Memory B cell (primary cell): Measurements from ENCODE around the gene ANO2.
"Not testable (repeated sequence)": the region's sequence is repeated elsewhere in the genome, so short reads cannot be mapped to it uniquely, and the experiment has no call there.

ENCODE experiments used
- ATAC-seq: fragments of 150-1000 bp; cut with Tn5 transposase; 2 replicates; pipeline ENCODE4 v1.10.0; 2021; ENCODE audit warnings: low read depth, mild to moderate bottlenecking, moderate library complexity
- DNase-seq, 2 donors: peaks; one replicate each; pipeline ENCODE4 v3.0.0; 2022; ENCODE audit warnings: low spot score in 2 of 2
- H3K27ac Mint-ChIP-seq: one replicate; pipeline ENCODE4 v1.8.0; 2022; ENCODE audit warnings: mild to moderate bottlenecking, moderate library complexity, mixed read lengths
- H3K27me3 Mint-ChIP-seq: one replicate; pipeline ENCODE4 v1.8.0; 2022; ENCODE audit warnings: mixed read lengths
- H3K36me3 Mint-ChIP-seq: one replicate; pipeline ENCODE4 v1.8.0; 2022; ENCODE audit warnings: mild to moderate bottlenecking, mixed read lengths
- H3K4me1 Mint-ChIP-seq: one replicate; pipeline ENCODE4 v1.8.0; 2022; ENCODE audit warnings: mixed read lengths
- H3K4me3 Mint-ChIP-seq: one replicate; pipeline ENCODE4 v1.8.0; 2022; ENCODE audit warnings: mild to moderate bottlenecking, moderate library complexity, mixed read lengths
- H3K9me3 Mint-ChIP-seq: one replicate; pipeline ENCODE4 v1.8.0; 2022; ENCODE audit warnings: mixed read lengths

Gene ANO2

DNA sequence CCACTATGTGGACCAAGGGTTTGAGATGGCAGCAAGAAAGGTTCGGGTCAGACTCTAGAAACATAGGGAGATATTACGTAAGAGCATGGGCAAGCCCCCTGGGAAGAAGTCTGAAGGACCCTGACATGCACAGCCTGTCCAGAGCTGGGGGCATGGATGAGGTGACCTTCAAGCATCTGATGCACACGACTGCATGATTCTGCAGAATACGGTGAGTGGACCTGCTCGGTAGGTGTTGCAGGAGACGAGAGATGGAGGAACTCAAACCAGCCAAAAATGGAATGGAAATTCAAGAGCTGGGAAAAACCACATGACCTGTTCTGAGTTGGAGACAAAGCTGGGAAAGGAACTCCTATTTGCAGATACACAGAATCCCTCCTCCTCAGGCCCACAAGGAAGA lies 43.6 kb downstream of the ANO2 start:
- Mint-ChIP-seq H3K36me3 (no peaks in the 10 kb centered on the region), H3K4me1 (no peaks in the 10 kb centered on the region), H3K4me3 (no peak overlapping the region), H3K9me3 (peaks cover 3% of the 10 kb centered on the region), H3K27me3 (peaks cover 7% of the 10 kb centered on the region), H3K27ac (no peak overlapping the region)
- ATAC-seq = no peak
- no peak for DNase-seq

DNA sequence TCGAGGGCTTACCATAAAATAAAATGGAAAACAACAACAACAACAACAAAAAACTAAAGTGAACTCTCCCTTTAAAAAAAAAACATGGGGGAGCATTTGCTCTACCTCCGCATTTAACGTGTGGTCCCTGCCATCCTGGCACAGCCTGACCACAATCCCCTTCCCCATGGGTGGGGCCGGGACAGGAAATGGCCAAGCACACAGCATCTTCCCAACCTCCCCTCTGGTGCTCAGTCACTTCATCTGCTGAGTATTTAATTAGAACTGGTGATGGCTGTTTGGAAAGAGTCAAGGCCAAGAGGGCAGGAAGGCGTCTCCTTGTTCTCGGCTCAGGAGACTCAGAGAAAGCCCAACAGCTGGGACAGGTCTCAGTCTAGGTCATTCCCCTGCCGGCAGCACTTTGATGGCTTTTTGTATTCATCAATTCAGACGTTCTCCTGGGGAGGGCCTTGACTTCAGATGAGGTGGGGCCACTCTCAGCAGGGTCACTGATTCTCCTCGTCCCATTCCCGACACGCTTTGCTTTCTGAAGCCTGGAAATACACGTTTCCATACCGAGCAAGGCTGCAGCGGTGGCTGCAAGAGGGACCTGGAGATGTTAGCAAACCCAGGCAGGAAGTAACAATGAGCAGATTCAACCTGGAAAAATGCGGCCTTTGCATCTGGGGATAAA lies 44.4 kb downstream of the ANO2 start:
- no peak overlapping the region for H3K27ac Mint-ChIP-seq
- DNase-seq = no peak
- no peak for ATAC-seq
- no peaks in the 10 kb centered on the region for H3K4me1 Mint-ChIP-seq
- H3K9me3 Mint-ChIP-seq = peaks cover 3% of the 10 kb centered on the region
- no peak overlapping the region for H3K4me3 Mint-ChIP-seq
- H3K27me3 Mint-ChIP-seq = peaks cover 7% of the 10 kb centered on the region
- no peaks in the 10 kb centered on the region for H3K36me3 Mint-ChIP-seq

DNA sequence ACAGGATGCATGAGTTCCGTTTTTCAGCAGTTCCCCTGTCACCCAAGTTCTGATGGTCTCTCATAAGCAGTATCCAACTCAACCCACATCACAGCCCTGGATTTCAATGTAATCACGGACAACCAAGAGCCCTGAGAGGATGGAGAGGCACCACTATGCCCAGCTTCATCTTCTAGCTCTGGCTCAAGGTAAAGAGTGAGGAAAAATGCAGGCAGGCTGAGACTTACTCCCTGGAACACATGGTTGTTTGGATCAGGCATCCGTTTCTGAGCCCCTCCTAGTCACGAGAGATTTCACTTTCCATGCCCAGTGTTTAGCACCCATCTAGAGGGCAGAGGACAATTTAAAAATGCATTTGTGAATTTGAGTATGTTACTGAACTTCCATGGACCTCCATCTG lies 45.0 kb downstream of the ANO2 start:
- ATAC-seq = no peak
- no peaks in the 10 kb centered on the region for H3K36me3 Mint-ChIP-seq
- peaks cover 10% of the 10 kb centered on the region for H3K27me3 Mint-ChIP-seq

DNA sequence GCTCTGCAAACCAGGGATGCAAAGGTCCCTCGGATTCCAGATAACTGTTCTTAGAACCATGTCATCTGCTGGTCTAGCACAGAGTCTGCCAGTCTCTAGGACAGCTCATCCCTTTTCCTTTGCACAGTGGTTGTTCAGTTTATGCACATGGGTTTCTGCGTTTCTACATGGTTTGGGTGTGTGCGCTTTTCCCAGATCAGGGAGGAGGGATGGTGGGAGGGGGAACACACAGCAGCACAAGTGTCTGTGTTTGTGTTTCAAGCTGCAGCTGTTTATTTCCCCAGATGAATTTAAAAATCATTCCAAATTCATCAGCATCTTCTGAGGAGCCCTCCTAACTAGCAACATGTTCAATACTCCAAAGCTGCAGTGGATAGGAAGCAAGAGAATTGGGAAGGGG lies 45.4 kb downstream of the ANO2 start:
- Mint-ChIP-seq H3K27me3 (peaks cover 10% of the 10 kb centered on the region), H3K27ac (no peak overlapping the region), H3K4me3 (no peak overlapping the region), H3K9me3 (peaks cover 3% of the 10 kb centered on the region), H3K4me1 (no peaks in the 10 kb centered on the region), H3K36me3 (no peaks in the 10 kb centered on the region)
- no peak for DNase-seq
- ATAC-seq = no peak

More for the DNA sequence above, 45.0 kb downstream of the ANO2 start:
- Mint-ChIP-seq H3K27ac (no peak overlapping the region), H3K4me1 (no peaks in the 10 kb centered on the region), H3K9me3 (peaks cover 3% of the 10 kb centered on the region), H3K4me3 (no peak overlapping the region)
- no peak for DNase-seq

DNA sequence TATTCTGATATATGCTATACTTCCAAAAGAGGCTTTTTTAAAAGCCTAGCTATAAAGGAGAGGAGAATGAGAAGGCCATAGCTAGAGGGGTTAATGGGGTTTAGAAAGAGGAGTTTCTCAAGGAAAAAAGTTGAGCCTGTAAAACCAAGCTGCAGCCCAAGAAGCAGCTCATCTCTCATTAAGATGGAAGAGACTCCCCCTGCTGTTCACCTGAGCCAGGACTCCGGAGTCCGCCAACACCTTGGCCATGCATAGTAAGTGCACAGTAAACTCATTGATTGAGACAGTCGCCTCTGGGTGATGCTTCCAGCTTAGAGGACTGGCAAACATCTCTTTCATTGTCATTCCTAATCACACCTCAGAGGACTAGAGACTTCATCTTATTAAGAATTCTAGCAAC lies 46.2 kb downstream of the ANO2 start:
- Mint-ChIP-seq H3K9me3 (peaks cover 3% of the 10 kb centered on the region), H3K4me3 (no peak overlapping the region), H3K27me3 (peaks cover 8% of the 10 kb centered on the region), H3K36me3 (no peaks in the 10 kb centered on the region), H3K27ac (no peak overlapping the region), H3K4me1 (no peaks in the 10 kb centered on the region)
- ATAC-seq (no peak), DNase-seq (no peak)

DNA sequence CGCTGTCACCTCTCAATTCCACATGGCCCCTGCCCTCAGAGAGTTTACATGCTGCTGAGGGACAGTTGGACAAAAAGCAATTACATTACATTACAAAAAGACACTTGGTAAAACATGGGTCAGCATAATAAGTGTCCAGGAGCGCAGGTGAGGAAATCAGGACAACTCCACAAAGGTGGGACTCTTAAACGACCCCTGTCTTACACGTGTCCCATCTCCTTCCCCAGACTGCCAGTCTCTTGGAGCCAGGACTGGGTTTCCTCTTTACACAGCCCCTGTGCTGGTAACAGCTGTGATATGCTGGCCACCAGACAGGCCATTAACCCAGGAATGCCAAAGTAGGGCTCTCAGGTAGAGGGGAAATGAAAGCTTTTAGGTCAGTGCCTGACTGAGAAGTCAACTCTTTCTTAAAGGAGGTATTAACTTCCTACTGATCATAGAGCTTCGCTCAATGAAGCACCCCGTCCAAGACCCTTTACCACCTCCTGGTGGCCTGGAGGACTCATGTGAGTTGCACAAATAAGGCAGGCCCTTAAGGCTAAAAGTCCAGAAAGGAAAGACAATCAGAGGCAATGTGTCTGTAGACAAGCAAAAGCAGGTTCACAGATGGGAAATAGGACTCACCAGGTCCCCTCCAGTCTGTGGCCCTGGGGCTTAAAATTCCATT lies 55.5 kb downstream of the ANO2 start:
- Mint-ChIP-seq H3K27ac (no peak overlapping the region), H3K4me3 (no peak overlapping the region), H3K9me3 (peaks cover 6% of the 10 kb centered on the region), H3K36me3 (no peaks in the 10 kb centered on the region), H3K4me1 (peaks cover 6% of the 10 kb centered on the region), H3K27me3 (peaks cover 10% of the 10 kb centered on the region)
- no peak for DNase-seq
- ATAC-seq = no peak

DNA sequence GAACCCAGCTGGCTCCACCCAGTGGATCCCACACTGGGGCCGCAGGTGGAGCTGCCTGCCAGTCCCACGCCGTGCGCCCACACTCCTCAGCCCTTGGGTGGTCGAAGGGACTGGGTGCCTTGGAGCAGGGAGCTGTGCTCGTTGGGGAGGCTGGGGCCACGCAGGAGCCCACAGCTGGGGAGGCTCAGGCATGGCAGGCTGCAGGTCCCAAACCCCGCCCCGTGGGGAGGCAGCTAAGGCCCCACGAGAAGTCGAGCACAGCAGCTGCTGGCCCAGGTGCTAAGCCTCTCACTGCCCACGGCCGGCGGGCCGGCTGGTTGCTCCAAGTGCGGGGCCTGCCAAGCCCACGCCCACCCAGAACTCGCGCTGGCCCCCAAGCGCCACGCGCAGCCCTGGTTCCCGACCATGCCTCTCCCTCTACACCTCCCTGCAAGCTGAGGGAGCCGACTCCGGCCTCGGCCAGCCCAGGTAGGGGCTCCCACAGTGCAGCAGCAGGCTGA lies 56.2 kb downstream of the ANO2 start:
- ATAC-seq (no peak), DNase-seq (no peak)
- Mint-ChIP-seq H3K27ac (no peak overlapping the region), H3K36me3 (no peaks in the 10 kb centered on the region), H3K4me1 (peaks cover 6% of the 10 kb centered on the region), H3K9me3 (peaks cover 6% of the 10 kb centered on the region), H3K27me3 (peaks cover 10% of the 10 kb centered on the region), H3K4me3 (no peak overlapping the region)

DNA sequence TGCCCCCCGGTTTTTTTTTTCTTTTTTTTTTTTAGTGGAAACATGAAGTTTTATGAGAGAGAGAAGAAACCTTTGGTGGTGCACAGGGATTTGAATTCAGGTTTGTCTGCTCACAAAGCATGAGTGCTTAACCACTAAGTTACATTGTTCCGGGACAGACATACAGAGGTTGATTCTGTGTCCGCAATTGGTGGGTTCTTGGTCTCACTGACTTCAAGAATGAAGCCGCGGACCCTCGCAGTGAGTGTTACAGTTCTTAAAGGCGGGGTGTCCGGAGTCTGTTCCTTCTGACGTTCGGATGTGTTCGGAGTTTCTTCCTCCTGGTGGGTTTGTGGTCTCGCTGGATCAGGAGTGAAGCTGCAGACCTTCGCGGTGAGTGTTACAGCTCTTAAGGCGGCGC lies 57.2 kb downstream of the ANO2 start:
- not testable (repeated sequence) for H3K36me3 Mint-ChIP-seq, ATAC-seq, H3K9me3 Mint-ChIP-seq, H3K27ac Mint-ChIP-seq, DNase-seq, H3K4me1 Mint-ChIP-seq
- peaks cover 14% of the 10 kb centered on the region for H3K27me3 Mint-ChIP-seq
- peak overlapping the region; percentile 5 for H3K4me3 Mint-ChIP-seq

DNA sequence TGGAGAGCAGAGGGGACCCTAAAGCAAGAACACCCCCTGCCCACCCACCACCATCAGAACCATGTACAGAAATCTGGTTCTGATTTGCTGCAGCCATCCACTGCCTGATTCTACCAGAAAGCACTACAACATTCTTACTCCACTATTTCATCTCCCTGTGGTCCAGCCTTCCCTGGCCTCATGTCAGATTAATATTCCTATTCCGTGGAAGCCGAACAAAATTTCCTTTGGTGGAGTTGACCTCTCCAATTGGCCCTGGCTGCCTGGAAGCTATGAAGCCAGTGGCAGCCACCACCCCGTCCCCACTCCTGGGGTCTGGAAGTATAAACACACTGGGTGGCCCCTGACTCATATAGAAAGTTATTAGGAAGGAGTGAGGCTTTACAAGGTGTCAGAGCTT lies 60.2 kb downstream of the ANO2 start:
- Mint-ChIP-seq H3K4me1 (peaks cover 6% of the 10 kb centered on the region), H3K27ac (no peak overlapping the region), H3K27me3 (peaks cover 16% of the 10 kb centered on the region), H3K36me3 (no peaks in the 10 kb centered on the region), H3K9me3 (peaks cover 1% of the 10 kb centered on the region), H3K4me3 (no peak overlapping the region)
- DNase-seq (no peak), ATAC-seq (no peak)

DNA sequence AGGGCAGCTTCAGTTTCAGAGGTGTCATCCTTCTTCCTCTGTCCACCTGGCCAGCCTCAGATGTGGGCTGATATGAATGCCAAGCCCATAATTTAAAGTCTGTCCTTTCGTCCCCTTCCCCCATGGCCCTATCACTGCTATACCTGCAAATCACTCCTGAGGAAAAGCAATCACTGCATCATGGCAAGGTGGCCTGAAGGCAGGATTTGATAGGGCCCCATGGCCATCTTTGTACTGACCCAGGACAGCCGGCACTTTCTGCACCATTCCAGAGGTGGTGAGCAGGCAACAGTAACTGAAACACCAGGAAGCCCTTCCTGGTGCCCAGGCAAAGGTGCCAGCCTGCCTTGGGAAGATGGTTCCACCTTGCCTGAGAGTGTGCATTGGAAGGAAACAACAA lies 60.8 kb downstream of the ANO2 start:
- no peak for ATAC-seq
- no peak overlapping the region for H3K27ac Mint-ChIP-seq
- H3K4me1 Mint-ChIP-seq = peaks cover 6% of the 10 kb centered on the region
- no peak for DNase-seq
- H3K9me3 Mint-ChIP-seq = peaks cover 1% of the 10 kb centered on the region
- no peak overlapping the region for H3K4me3 Mint-ChIP-seq
- H3K36me3 Mint-ChIP-seq = no peaks in the 10 kb centered on the region
- peaks cover 16% of the 10 kb centered on the region for H3K27me3 Mint-ChIP-seq

DNA sequence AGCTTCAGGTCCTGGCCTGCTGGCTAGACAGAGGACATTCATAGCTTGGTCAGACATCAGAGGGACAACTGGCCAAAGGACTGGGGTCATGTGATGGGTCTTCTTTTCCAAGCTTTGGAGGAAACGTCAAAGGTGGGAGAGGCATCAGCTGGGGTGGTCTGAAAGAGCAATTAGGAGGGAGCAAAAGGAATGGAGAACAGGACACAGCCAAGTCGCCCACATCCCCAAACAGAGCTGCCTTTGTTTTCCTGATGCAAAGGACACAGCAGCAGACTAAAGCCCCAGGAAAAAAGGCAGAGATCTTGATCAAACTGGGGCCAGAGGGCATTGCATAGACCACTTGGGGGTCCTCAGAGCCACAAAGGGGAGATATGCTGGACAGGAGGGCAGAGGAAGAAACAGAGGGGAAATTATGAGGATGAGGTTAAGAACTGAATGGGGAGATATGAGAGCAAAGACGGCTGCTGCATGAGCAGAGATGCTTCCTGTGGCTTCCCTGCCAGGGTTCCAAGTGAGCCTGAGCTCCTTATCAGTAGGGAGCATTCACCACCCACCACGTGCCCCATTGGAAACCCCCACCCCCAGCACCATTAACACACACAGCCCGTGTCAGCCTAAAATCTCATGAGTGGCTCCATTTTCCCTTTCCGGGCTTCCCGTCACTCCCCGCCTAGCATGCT lies 62.4 kb downstream of the ANO2 start:
- Mint-ChIP-seq H3K9me3 (peaks cover 1% of the 10 kb centered on the region), H3K36me3 (no peaks in the 10 kb centered on the region), H3K4me3 (no peak overlapping the region), H3K4me1 (peaks cover 2% of the 10 kb centered on the region), H3K27ac (no peak overlapping the region), H3K27me3 (peaks cover 16% of the 10 kb centered on the region)
- ATAC-seq (no peak), DNase-seq (no peak)

DNA sequence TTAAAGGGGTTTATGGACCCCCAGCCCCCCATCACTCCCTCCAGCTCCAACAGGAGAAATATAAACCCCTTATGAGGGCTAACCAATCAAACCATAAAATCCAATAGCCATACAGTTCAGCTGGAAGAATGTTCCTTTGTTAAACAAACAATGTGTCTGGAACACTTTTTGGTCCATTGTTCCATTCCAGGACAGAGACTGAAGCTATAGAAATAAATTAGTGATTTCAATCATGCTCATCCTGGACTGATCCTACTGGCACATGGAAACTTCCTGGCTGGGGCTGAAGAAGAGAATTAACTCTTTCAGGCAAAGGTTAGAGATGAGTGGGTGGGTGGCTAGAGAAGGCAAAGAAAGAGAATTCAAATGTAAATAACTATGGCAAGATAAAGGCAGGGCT lies 63.4 kb downstream of the ANO2 start:
- H3K27ac Mint-ChIP-seq = no peak overlapping the region
- peaks cover under 1% of the 10 kb centered on the region for H3K4me1 Mint-ChIP-seq
- H3K27me3 Mint-ChIP-seq = peaks cover 16% of the 10 kb centered on the region
- no peak overlapping the region for H3K4me3 Mint-ChIP-seq
- no peak for DNase-seq
- H3K36me3 Mint-ChIP-seq = no peaks in the 10 kb centered on the region
- no peak for ATAC-seq
- no peaks in the 10 kb centered on the region for H3K9me3 Mint-ChIP-seq

DNA sequence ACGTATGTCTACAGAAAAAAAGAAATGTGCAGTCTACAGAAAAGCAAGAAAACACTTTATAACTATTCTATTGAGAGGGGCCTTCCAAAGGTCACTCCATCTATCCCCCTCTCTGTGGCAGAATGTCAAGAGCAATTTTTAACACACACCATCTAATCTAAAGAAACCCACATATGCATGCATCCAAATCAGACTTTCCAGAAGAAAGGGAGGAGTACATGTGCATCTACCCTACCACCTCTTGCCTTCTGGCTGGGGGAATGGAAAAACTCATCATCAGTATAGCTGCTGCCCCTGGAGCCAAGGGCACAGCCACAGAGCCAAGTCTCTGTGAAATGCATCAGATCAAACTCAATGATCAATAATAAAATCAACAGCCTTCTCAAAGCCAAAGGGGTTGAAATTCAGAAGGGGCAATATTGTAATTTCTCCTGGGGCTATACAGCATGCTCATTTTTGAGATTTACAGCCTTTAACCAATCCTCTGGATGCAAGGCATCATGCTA lies 63.9 kb downstream of the ANO2 start:
- Mint-ChIP-seq H3K27me3 (peaks cover 14% of the 10 kb centered on the region), H3K4me3 (no peak overlapping the region)

DNA sequence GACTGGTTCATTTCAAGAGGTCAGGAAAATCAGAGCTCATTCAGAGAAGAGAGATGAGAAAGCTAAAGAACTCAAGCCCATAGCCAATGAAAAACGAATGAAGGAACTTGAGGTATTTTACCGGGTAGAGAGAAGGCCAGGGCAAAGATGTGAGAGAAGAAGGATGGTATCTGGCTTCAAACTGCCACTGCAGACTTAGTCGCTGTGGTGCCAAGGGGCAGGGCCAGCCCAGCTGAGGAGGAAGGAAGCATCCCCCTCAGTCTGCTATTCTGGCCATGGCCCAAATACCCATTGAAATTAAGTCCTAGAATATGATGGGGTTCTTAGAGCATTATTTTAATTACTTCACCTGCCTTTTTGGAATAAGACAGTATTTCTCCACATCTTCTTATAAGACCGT lies 69.2 kb downstream of the ANO2 start:
- Mint-ChIP-seq H3K27ac (no peak overlapping the region), H3K4me1 (no peaks in the 10 kb centered on the region), H3K4me3 (no peak overlapping the region), H3K36me3 (no peaks in the 10 kb centered on the region), H3K9me3 (peaks cover 3% of the 10 kb centered on the region), H3K27me3 (peaks cover 8% of the 10 kb centered on the region)
- DNase-seq (no peak), ATAC-seq (no peak)

More for the DNA sequence above, 63.9 kb downstream of the ANO2 start:
- Mint-ChIP-seq H3K4me1 (no peaks in the 10 kb centered on the region), H3K36me3 (no peaks in the 10 kb centered on the region), H3K27ac (no peak overlapping the region), H3K9me3 (no peaks in the 10 kb centered on the region)
- DNase-seq (no peak), ATAC-seq (no peak)
